SU-DHL-6 (cell line): ENCODE measurements around the gene TSPAN8.

ENCODE experiments used
- EZH2phosphoT487 ChIP-seq: fragments of 200-600 bp; sonication (generic), shearing (Covaris generic); conservative IDR thresholded peaks from 2 replicates; pipeline ENCODE4 v1.6.1; 2018; ENCODE audit warnings: mild to moderate bottlenecking, antibody characterized with exemption, low read length, moderate library complexity, mixed read lengths
- TF ChIP-seq, protein P1 (sequence below): fragments of 200-600 bp; sonication (generic); IDR thresholded peaks from one replicate; pipeline ENCODE4 v1.5.1; 2017; ENCODE audit warnings: antibody characterized with exemption, mild to moderate bottlenecking, low read length, moderate library complexity; ENCODE audit not compliant: insufficient read depth, poor library complexity, severe bottlenecking

DNA sequence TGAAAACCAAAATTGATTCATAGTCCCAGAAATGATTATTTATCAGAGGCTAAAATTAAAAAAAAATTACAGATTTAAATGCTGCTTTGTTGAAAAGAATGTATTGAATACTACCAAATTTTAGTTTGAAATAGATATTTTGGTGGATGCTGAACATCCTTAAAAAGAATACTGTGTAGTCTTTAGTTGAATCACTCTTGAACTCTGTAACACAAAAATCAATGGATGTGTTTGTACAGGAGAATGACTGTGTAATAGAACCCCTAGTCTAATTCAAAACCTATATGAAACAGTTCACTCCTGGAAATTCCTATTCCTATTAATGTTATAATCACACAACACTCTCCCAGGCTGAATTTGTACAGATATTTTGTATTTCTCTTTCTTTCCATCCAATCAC, 1.5 kb upstream of the TSPAN8 start:
- TF ChIP-seq, protein P1, sequence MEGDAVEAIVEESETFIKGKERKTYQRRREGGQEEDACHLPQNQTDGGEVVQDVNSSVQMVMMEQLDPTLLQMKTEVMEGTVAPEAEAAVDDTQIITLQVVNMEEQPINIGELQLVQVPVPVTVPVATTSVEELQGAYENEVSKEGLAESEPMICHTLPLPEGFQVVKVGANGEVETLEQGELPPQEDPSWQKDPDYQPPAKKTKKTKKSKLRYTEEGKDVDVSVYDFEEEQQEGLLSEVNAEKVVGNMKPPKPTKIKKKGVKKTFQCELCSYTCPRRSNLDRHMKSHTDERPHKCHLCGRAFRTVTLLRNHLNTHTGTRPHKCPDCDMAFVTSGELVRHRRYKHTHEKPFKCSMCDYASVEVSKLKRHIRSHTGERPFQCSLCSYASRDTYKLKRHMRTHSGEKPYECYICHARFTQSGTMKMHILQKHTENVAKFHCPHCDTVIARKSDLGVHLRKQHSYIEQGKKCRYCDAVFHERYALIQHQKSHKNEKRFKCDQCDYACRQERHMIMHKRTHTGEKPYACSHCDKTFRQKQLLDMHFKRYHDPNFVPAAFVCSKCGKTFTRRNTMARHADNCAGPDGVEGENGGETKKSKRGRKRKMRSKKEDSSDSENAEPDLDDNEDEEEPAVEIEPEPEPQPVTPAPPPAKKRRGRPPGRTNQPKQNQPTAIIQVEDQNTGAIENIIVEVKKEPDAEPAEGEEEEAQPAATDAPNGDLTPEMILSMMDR: no peak
- TF ChIP-seq EZH2phosphoT487: no peak
